Measurements from ENCODE around the gene C19orf38. TPM values are rescaled to one million over a fixed set of nuclear protein-coding genes. Genes with fewer than 3 reads are reported as not detected.

C19orf38 gene
- total and polyA plus RNA-seq, 2 of the 4 experiments (the other 2 are of a cell fraction): 0.18 to 0.19 TPM

- Histone ChIP-seq H4K5ac (ENCODE audit: low read depth, low read length) (no peak overlapping the region), H2AK9ac (replicated peaks; ENCODE audit: low read depth, low read length, poor library complexity) (peak overlapping the region; percentile 46), H3K9me1 (ENCODE audit: insufficient read depth, low read length) (peaks cover 32% of the 10 kb centered on the region), H3K4me3 (ENCODE audit: insufficient read depth, low read depth, low read length) (no peak overlapping the region), H2AFZ (replicated peaks; ENCODE audit: low read length, poor library complexity) (no peak overlapping the region), H2BK5ac (ENCODE audit: low read depth, low read length, poor library complexity, severe bottlenecking) (no peak overlapping the region), H3K23ac (ENCODE audit: low read depth, low read length) (no peak overlapping the region), H2AK5ac (ENCODE audit: low read depth, low read length) (no peak overlapping the region), H4K8ac (ENCODE audit: low read depth in 2 of 2, low read length in 2 of 2) (no peak overlapping the region), H3K79me1 (ENCODE audit: low read depth in 1 of 2, low read length in 2 of 2) (peaks cover 22 to 93% of the 10 kb centered on the region in 2 experiments), H3K4ac (ENCODE audit: low read depth, low read length) (no peak overlapping the region), H2BK20ac (ENCODE audit: low read depth, low read length) (no peak overlapping the region), H3K4me2 (ENCODE audit: low read depth, low read length) (no peak overlapping the region), H2BK15ac (ENCODE audit: low read depth, low read length) (no peak overlapping the region), H3K9ac (ENCODE audit: low read depth, low read length) (no peak overlapping the region), H3K9me3 (ENCODE audit: control insufficient read depth, insufficient read depth, low read length) (no peaks in the 10 kb centered on the region), H3K4me1 (ENCODE audit: control insufficient read depth, insufficient read depth, low read length) (peaks cover 12% of the 10 kb centered on the region), H4K91ac (ENCODE audit: insufficient read depth, low read depth, low read length) (no peak overlapping the region), H3K36me3 (ENCODE audit: control insufficient read depth, insufficient read depth, low read length) (no peaks in the 10 kb centered on the region), H3K56ac (ENCODE audit: extremely low read depth, insufficient read depth, low read length) (no peak overlapping the region), H2BK120ac (ENCODE audit: low read depth, low read length) (no peak overlapping the region), H4K20me1 (ENCODE audit: insufficient read depth, low read length) (peaks cover 70% of the 10 kb centered on the region), H3K18ac (ENCODE audit: low read depth, low read length) (no peak overlapping the region), H3K27ac (ENCODE audit: insufficient read depth, low read length) (no peak overlapping the region), H3K27me3 (ENCODE audit: control insufficient read depth, insufficient read depth, low read length) (no peaks in the 10 kb centered on the region), H3K14ac (replicated peaks; ENCODE audit: low read depth, low read length) (no peak overlapping the region)
- POLR2A ChIA-PET (ENCODE audit: unreplicated experiment): no interaction called here
- no peak for TF ChIP-seq USF2 (IDR thresholded peaks at IDR 0.05; ENCODE audit: low read depth, low read length)
- no peak for TF ChIP-seq CTCF (conservative IDR thresholded peaks at IDR 0.05; ENCODE audit: low read depth, low read length)
- no peak for TF ChIP-seq BHLHE40 (IDR thresholded peaks at IDR 0.05; ENCODE audit: low read depth, low read length)
- no peak for TF ChIP-seq FOS (IDR thresholded peaks at IDR 0.05; ENCODE audit: low read depth, low read length)
- no peak for TF ChIP-seq MXI1 (IDR thresholded peaks at IDR 0.05; ENCODE audit: borderline replicate concordance, low read depth, low read length)
- no peak for TF ChIP-seq MAFK (IDR thresholded peaks at IDR 0.05; ENCODE audit: low read depth, low read length)
- no peak for TF ChIP-seq POLR2A (IDR thresholded peaks at IDR 0.05; ENCODE audit: low read depth, low read length)
- no peak for TF ChIP-seq SMC3 (IDR thresholded peaks at IDR 0.05; ENCODE audit: low read depth, low read length)
- no peak for TF ChIP-seq RAD21 (IDR thresholded peaks at IDR 0.05; ENCODE audit: low read length)
- dilution Hi-C loops (cut with HindIII; ENCODE audit: low sequenced_read_pairs, unreplicated experiment) (no loop called here), intact Hi-C loops (cut with micrococcal nuclease) (no loop called here), in situ Hi-C loops (cut with MboI; ENCODE audit: low sequenced_read_pairs) (no loop called here)
- DNase-seq (no peak), ATAC-seq (ENCODE audit: low read depth) (no peak)
- WGBS, 2 experiments (ENCODE audit: extremely low coverage in 2 of 2, insufficient read length in 1 of 2): 57% methylated on average over 3 of the region's 9 CpGs; no CpG with 5 or more reads in 1 of the 2 experiments
- CTCF ChIA-PET: interaction anchor here (2.7 kb wide), 1 partner anchor 11 kb away, joined by 9 read pairs; the partner anchor contains the start of gene CARM1
- BruUV-seq (replicated peaks): no TSS peak
Measured at GRCh38 chr19:10882108-10882457, 33.9 kb downstream of the C19orf38 start.

All from IMR-90 (cell line).